ENCODE data around the gene C9orf85.

Gene C9orf85

DNA sequence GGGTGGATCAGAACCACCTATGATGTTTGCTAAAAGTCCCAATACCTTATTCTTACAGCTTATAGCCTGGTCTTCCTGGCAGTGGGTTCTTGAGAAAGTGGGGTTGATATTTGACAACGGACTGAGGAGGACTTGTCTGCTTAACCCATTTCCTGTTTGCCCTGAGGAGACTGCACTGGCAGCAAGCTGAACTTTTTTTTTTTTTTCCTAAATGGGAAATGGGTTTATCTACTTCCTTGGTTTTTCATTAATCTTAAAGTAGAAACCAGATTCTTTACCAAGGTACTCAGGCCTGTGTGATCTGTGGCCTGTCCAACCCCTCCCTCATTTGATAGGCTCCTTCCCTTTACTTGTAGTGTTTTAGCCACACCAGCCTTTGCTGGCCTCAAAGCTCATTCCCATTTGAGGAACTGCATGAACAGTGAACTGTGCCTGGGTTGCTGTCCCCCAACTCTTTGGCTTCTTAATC, 101.9 kb downstream of the C9orf85 start:
- no peak for DNase-seq

DNA sequence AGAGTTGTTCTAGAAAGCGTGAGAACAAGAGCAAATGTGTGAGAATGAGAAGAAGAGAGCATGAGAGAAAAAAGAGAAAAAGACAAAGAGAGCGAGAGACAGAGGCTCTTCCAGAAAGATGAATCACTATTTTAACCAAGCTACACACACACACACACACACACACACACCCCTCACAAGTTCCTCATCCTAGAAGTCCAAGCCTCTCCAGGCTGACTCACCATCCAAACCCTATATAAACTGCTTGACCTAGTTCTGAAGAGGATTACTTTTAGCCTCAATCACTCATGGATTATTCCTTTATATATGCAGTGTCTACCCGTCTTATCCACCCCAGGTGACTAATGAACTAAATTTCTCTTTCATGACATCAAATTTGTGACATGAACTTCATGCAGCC, 111.4 kb downstream of the C9orf85 start:
- DNase-seq: no peak

Measured in CD4-positive, alpha-beta T cell treated with Interleukin-17A for 1 hour (primary cell).